Ishikawa (cell line): ENCODE data around the gene TNF.

Experiments used
- CEBPB ChIP-seq: IDR thresholded peaks from 2 replicates; pipeline ENCODE4 v1.6.1; 2012
- CREB1 ChIP-seq: IDR thresholded peaks from 2 replicates; pipeline ENCODE4 v1.6.1; 2012; ENCODE audit warnings: low read depth
- EGR1 ChIP-seq: IDR thresholded peaks from 2 replicates; pipeline ENCODE4 v1.6.1; 2012
- EP300 ChIP-seq: IDR thresholded peaks from 2 replicates; pipeline ENCODE4 v1.6.1; 2012; ENCODE audit warnings: borderline replicate concordance
- FOXM1 ChIP-seq: IDR thresholded peaks from 2 replicates; pipeline ENCODE4 v1.6.1; 2012; ENCODE audit warnings: low read depth, borderline replicate concordance
- MAX ChIP-seq: IDR thresholded peaks from 2 replicates; pipeline ENCODE4 v1.6.1; 2012
- NFIC ChIP-seq: IDR thresholded peaks from 2 replicates; pipeline ENCODE4 v1.6.1; 2012
- RAD21 ChIP-seq: IDR thresholded peaks from 2 replicates; pipeline ENCODE4 v1.6.1; 2012; ENCODE audit warnings: low read depth
- REST ChIP-seq: IDR thresholded peaks from 2 replicates; pipeline ENCODE4 v1.6.1; 2012; ENCODE audit warnings: low read depth, mild to moderate bottlenecking
- TAF1 ChIP-seq: IDR thresholded peaks from 2 replicates; pipeline ENCODE4 v1.6.1; 2012; ENCODE audit warnings: low read depth, mild to moderate bottlenecking
- TCF12 ChIP-seq: IDR thresholded peaks from 2 replicates; pipeline ENCODE4 v1.6.1; 2012; ENCODE audit warnings: low read depth
- TEAD4 ChIP-seq: IDR thresholded peaks from 2 replicates; pipeline ENCODE4 v1.6.1; 2012
- USF1 ChIP-seq: IDR thresholded peaks from 2 replicates; pipeline ENCODE4 v1.6.1; 2012
- YY1 ChIP-seq: IDR thresholded peaks from 2 replicates; pipeline ENCODE4 v1.6.1; 2012; ENCODE audit warnings: low read depth
- ZBTB7A ChIP-seq: IDR thresholded peaks from 2 replicates; pipeline ENCODE4 v1.6.1; 2012; ENCODE audit warnings: low read depth

The TNF gene

GRCh38 chr6:31614684-31615578 lies 39.6 kb downstream of the TNF start, which contains the start of gene AIF1:
Gene AIF1, plus strand, starts transcription at chr6:31615234. Its CDS starts 96 bp downstream, at chr6:31615330.
- no peak for TF ChIP-seq CEBPB
- no peak for TF ChIP-seq EP300
- TF ChIP-seq REST: no peak
- TF ChIP-seq CREB1: no peak
- TF ChIP-seq NFIC: no peak
- no peak for TF ChIP-seq TCF12
- TF ChIP-seq EGR1: no peak
- no peak for TF ChIP-seq TAF1
- no peak for TF ChIP-seq YY1

GRCh38 chr6:31615748-31616147 lies 40.4 kb downstream of the TNF start:
- TF ChIP-seq CEBPB: no peak
- no peak for TF ChIP-seq TCF12
- TF ChIP-seq REST: no peak
- no peak for TF ChIP-seq EP300
- TF ChIP-seq USF1: no peak
- TF ChIP-seq ZBTB7A: no peak
- no peak for TF ChIP-seq MAX
- TF ChIP-seq TAF1: no peak
- TF ChIP-seq EGR1: no peak
- no peak for TF ChIP-seq TEAD4
- TF ChIP-seq FOXM1: no peak
- TF ChIP-seq NFIC: no peak
- no peak for TF ChIP-seq RAD21
- TF ChIP-seq CREB1: no peak
- TF ChIP-seq YY1: no peak

GRCh38 chr6:31617010-31617409 lies 41.6 kb downstream of the TNF start:
- TF ChIP-seq USF1 (no peak), YY1 (no peak), EP300 (no peak), REST (no peak), TEAD4 (no peak), CREB1 (no peak), ZBTB7A (no peak), TAF1 (no peak), EGR1 (no peak), MAX (no peak), CEBPB (no peak), RAD21 (no peak), TCF12 (no peak), FOXM1 (no peak), NFIC (no peak)
